AG08395 (cell line): ENCODE data around the gene FAM3B.

ENCODE experiments used
- DNase-seq: peaks from one replicate; pipeline ENCODE4 v3.0.0; 2012; ENCODE audit warnings: mixed read lengths, low spot score

FAM3B gene

DNA sequence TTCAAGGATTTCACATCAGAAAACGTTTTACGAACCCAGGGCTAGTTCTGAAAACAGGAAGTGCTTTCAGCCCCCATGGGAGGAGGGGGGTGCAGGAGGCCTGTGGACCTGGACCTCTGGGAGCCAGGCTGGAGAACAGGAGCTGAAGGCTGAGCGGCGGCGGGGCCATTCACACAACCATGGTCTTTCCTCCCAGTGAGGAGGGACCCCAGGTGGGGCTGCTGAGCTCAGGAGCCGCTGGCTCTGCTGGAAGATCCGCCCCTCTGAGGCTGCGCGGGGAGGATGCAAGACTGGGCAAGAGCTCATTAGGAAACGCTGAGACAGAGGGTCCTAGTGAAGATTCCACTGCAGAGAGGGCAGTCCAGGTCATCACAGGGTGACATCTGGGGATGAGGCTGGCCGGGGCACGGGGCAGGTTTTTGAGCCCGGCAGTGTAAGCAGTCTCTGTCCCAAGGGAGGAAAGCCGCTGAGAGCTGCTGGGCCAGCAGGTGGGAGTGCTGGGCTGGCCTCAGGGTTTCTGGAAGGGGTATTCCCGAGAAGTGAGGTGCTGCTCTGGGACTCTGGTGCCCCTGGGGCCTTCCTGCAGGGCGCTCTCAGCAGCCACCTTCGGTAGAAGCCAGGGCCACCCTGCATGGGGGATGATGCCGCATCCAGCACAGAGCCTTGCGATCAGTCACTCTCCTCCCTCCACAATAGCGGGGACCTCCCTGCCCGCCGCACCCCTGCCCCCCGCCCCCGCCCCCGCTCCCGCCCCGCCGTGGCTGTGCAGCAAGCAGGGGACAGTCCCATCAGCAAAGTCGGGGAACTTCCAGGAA is 52.7 kb downstream of the FAM3B start:
- no peak for DNase-seq

DNA sequence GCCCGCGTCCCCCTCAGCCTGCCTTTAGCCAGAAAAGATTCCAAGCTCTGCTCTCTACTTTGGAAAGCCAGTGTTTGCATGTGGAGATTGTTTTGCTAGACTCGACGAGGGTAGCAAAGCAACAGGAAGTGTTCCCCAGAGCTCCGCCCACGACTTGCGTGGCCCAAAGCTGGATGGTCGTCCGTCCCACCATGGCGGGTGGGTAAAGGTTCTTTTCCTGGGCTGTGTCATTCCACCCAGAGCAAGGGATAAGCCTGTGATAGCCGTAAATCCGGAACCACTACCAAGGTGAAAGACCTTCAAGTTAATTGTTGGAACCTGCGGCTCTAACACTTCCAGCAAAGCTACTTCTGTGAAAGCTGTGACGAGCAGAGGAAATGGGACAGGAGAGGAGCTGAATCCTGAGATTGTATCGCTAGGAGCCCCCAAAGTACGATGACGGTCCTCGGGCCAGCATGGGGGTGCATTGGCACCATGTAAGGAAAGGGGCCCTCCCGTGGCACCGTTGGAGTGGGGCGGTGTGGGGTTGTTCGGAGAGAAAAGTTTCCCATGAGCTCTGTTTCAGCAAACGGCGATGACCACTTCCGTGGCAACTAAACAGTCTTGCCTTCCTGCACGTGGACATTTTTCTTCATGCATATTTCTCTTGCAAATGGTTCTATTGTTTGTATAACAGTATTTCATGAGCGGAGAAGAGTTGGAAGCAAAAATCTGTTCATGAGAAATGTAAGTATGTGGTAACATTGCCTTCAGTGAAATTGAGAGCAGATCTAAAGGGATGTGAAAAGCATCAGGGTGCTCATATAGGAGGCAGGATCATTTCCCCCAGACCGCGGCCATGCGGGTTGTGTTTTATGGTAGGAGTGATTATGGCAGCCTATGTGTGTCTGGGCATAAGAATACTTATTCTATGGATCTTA is 53.6 kb downstream of the FAM3B start:
- DNase-seq = no peak

DNA sequence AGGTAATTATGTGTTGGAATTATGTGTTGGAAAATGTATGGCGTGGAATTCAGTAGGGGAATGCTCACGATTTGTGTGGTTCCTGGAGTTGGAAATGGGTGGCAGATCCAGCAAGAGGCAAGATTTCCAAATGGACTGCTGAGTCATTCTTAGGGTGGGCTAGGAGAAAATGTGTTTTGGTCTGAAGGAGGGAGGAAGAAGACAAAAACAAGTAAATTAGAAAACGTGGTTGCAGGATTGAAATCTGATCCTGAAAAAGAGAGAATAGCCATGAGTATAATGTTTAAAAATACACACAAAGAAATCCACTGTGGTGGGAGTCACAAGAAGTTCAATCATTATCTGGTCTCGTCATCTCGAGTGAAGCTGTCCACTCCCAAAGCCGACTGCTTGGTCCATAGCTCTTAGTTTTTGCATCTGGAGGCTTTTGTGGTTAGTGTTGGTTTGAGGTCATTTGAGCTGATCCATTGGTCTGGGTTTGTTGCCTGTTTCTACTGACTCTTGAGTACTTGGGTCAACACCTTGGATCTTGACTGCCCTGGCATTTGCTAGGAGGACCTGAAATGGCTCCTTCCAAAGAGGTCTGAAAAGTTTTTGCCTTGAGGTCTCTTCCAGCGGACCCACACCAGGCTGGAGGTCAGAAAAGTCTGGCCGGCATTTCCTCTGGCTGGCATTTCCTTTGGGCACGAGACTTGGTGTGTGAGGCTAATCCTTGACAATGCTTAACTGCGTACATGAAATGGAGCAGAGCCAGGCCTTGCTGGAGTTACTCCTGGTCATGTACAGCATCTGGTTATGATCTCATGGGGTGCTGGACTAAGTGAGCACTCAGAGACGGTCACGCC is 54.5 kb downstream of the FAM3B start:
- DNase-seq = peak; percentile 43

DNA sequence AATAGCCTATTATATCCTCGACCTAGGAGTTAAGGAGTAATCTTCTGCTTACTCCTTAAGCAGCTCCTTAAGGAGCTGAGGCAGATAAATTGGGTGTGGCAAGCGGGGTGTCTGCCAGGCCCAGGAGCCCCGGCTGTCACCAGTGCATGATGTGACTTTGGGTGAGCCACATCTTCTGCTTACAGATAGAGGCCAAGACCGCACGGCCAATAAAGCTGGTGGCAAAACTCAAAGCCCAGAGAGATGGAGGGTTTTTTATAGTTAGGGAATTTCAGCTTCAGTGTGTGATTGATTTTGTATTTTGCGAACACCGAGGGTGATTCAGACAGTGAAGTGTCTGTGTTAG is 55.1 kb downstream of the FAM3B start:
- DNase-seq = no peak

DNA sequence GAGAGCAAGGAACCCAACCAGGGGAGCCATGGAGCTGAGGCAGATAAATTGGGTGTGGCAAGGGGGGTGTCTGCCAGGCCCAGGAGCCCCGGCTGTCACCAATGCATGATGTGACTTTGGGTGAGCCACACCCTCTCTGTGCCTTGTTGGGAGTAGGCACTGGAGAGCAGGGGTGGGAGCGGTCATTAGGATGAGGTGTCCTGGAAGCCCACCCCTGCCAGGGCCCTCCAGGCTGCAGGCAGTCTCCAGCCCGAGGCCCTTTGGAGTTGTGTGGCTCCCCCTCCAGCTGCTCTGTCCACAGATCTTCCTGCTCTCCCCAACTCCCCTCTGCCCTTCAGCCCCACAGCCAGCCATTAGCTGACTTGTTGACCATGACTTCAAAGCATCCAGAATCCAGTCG is 56.7 kb downstream of the FAM3B start:
- DNase-seq = no peak

DNA sequence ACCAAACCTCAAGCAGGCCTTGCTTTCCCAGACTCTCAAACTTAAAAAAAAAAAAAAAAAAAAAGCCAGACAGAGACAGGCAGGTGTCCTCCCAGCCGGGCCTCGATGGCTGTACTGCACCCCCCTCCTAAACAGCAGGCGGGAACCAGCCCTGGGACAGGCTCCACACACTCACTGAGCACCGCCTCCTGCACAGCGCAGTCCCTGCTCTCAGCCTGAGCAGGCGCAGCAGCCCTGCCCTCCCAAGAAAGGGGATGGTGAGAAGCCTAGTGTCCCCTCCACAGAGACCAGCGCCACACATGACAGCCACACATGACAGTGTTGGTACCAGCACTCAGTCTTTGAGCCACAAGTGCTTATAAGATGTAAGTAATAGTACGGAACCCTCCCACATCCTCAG is 57.2 kb downstream of the FAM3B start:
- no peak for DNase-seq

DNA sequence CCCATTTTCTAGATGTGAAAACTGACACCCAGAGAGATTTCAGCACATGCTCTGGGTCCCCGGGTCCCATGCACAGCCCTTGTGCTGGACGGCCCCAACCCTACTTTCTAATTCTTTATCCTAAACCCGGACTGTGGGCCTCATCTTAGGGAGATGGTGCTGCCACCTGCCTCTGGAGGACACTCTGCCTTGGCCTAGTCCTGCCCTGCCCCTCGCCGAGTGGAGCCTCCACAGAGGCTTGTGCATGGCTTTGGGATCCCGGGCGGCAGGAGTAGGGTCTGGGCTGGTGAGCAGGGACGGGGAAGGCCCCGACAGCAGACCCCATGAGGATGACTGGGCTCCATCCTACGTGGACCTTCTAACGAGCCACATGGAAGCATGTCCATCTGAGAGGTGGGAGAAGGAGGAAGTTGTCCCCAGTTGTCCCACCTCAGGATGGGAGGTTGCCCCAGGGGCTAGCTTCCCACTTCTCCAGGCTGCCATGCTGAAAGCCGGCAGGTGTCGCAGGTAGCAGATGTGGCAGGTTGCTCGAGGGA is 57.6 kb downstream of the FAM3B start:
- no peak for DNase-seq

DNA sequence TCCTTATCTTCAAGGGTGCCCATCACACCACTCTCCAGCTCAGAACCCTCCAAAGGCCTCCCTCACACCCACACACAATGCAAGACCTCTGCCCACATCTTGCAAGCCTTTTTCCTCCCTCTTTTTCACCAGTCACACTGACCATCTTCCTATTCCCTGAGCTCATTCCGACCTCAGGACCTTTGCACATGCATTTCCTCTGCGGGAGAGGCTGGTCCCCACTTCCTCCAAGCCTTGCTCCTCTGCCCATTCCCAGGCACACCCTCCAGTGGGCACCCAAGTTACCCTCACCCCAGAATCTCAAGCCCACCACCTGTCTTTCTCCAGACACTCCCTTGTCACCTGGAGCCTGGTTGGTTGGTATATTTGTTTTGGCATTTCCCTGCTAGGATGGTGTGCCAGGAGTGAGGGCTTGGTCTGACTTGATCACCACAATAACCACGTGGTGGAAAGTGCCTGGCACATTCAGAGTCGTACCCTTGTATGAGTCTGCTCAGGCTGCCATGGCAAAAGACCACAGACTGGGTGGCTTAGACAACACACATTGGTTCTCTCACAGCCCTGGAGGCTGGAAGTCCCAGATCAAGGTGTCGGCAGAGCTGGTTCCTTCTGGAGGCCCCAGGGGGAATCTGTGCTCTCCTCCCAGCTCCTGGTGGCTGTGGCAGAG is 58.4 kb downstream of the FAM3B start:
- DNase-seq = no peak

DNA sequence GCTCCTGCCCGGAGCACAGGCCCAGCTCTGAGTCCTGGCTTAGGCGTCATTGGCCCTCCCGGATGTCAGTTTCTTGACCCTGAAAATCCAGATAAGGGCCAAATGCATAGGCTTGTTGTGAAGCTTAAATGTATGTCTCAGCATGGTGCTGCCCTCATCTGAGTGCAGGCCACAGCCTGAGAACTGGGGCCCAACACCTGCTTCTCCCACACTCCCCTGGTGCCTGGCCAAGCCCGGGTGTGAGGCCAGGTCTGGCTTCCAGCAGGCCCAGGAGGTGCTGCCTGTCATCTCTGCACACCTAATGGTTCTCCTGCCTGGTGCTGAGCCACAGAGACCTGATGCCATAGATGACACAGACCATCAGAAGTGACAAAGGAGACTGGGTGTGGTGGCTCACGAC is 59.3 kb downstream of the FAM3B start:
- no peak for DNase-seq

DNA sequence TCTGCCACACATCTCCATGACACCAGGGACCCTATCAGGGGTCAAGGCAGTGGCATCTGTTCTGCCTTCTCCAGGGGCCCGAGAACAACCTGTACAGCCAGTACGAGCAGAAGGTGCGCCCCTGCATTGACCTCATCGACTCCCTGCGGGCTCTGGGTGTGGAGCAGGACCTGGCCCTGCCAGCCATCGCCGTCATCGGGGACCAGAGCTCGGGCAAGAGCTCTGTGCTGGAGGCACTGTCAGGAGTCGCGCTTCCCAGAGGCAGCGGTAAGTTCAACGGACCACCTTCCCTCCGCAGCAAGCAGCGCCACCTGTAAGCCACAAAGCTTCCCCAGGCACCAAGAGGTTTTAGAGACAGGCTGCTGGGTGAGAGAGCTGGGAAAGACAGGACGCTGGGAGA is 61.1 kb downstream of the FAM3B start:
- DNase-seq = no peak

DNA sequence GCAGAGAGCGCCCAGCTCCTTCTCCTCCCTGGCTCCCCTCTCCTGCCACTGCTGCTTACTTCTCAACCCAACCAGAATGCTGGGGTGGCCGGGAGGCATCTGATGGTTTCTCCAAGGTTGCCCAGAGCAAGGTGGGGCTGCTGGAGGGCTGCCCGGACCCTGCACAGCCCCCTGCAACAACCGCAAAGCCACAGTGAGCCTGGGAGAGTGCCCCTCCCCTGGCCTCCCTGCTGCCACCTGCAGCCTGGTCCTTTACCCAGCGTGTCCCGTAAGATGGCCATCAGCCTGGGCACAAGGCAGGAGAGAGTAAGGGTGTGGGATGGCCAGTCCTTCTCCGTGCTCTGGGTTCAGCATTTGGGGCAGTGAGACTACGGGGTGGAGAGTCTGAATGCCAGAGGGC is 62.2 kb downstream of the FAM3B start:
- no peak for DNase-seq

DNA sequence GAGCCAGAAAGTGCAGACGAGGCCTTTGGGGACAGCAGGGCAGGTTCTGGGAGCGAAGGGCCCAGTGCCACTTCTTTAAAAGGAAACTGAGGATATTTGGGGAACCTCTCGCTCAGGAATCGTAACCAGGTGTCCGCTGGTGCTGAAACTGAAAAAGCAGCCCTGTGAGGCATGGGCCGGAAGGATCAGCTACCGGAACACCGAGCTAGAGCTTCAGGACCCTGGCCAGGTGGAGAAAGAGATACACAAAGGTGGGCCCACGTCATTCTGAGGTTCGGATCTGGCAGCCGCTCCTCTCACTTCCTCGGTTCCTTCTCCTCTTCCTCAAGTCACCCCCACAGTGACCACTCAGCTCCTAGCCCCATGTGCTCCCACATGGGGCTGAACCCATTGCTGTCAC is 63.3 kb downstream of the FAM3B start:
- no peak for DNase-seq

DNA sequence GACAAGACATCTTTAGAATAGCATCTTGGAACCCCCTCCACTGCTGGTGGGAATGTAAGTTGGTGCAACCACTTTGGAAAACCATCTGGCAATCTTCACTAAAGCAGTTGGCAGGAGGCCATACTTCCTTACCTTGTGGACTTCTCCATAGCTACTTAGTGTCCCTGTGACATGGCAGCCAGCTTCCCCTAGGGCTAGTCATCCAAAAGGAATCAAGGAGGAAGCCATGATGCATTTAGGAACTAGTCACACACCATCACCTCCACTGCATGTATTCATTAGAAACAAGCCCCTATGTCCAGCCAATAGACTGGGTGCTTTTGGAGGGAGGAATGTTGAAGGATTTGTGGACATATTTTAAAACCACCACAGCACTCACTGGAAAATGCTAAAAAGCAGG is 65.1 kb downstream of the FAM3B start:
- no peak for DNase-seq

DNA sequence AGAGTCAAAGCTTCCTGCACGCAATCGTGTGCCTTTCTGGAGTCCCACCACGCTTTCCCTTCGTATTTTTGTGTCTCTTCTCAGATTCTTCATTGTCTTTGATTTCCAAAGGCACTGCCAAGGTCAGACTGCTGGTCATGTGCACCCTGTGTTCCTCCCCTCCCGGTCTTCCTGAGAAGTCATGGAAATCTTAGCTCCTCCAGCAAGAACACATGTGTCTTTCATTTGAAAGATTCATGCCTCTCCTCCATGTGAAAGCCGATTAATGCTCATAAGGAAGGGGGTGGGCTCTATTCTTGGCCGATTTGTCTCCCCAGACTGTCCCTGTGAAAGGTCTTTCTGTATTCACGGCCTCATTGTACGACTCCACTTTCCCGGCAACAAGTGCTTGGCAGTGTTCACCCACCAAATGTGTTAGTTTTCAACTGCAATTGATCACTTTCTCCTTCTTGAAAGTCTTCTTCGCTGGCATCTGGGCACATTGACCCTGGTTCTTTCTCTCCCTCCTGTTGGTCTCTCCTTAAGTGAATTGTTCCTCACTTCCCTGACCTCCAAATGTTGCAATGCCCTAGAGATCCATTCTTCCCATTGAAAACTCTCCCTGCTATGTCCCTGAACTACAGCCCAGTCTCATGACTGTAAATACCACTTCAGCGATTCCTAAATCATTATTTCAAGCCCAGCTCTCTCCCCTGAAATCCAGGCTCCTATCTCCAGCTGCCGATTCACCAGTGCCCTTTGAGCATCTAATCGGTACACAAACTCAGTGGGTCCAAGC is 70.6 kb downstream of the FAM3B start:
- DNase-seq = no peak

DNA sequence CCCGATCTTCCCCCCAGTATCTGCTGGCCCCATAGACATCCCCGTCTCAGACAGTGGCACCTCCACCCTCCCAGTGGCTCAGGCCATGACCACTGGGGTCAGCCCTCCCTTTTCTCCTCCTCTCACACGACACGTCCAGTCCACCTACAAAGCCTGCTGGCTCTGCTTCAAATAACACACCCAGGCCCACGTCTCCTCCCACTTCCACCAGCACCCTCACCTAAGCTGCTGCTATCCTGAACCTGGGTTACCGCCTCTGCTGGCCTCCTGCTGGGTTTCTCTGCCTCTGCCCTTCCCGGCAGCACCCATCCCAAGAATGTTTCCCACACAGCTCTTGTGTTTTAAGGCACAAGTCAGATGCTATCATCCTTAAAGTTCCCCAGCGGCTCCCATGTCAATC is 71.2 kb downstream of the FAM3B start:
- DNase-seq = no peak

DNA sequence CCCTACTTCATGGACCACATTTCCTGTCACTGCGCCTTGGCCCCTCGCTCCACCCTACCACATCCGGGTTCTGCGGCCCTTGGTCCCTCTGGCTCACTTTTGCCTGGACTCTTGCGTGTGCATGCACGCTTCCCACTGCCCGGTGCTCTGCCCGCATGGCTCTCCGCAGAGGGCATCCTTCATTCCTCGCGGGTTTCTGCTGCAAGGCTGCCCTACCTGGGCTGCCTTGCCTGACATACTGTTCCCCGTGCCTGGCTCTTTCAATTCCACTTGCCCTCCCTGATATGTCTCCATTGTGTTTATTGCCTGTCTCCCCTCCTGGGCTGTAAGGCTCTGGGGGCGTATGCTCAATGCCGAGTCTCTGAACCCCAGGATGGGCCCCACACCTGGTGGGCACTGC is 71.7 kb downstream of the FAM3B start:
- no peak for DNase-seq

DNA sequence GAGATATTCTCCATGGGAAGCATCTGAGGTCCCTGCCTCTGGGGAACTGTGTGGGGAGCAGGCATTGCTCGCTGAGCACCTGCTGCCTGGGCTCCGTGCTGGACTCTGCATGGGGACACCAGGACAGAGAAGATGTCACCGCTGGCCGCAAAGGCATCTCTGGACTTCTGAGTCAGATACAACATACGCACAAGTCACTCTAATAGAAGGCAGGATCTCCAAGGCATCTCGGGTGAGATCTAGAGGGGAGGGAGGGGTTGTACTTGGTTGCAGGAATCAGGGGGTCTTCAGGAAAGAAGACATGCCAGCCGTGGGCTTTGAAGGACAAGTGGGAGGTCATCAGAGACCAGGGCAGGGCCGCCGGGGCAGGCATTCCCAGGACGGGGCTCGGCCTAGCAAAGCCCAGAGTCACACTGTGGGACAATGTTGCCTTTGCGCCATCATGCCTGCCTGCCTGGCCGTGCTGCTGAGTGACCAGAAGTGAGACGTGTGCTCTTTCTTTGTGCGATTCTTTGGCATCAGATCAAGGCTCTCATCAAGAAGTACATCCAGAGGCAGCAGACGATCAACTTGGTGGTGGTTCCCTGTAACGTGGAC is 73.5 kb downstream of the FAM3B start:
- no peak for DNase-seq

DNA sequence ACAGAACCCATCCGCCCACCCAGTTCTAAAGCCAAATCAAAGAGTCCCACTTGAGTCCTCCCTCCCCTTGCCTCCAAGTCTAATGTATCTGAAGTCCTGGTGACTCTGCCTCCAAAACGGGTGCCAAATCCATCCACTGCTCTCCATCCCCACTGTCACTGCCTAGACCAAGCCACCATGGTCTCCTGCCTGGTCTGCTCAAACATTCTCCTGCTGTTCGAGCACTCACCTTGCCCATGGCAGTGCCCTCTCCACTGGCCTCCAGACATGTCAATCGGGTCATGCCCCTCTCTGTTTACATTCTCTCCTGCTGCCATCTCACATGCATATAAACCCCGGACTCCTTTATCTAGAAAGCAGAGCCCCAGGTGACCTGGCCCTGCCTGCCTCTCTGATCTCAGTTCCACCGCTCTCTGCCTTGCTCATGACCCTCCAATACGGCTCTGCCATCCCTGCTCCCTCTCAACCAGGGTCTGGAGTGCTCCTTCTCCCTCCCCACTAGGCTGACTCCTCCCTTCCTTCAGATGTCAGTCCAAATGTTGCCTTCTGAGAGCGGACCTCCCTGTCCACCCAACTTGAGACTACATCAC is 77.4 kb downstream of the FAM3B start:
- DNase-seq = no peak

DNA sequence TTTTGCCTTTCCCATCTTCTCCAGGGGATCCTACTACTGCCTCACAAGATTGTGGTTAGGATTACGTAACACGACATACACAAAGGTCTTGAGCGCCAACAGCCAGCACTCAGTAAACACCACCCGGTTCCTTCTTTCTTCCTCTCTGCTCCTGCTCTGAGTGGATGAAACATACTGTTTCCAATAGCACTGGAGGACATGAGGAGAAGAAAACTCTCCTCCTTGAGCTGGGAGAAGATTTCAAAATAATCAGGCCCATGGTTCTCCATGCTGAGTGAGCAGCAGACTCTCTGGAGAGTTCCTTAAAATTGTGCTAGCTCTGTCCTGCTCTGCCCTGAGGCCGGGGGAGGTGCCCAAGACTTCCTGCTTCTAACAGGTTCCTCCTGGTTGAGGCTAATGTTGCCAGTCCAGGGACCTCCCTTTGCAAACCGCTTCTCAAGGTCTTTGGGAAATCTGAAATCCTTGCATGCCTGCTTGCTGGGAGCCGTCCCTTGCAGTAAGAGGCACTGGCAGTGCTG is 80.0 kb downstream of the FAM3B start:
- no peak for DNase-seq

DNA sequence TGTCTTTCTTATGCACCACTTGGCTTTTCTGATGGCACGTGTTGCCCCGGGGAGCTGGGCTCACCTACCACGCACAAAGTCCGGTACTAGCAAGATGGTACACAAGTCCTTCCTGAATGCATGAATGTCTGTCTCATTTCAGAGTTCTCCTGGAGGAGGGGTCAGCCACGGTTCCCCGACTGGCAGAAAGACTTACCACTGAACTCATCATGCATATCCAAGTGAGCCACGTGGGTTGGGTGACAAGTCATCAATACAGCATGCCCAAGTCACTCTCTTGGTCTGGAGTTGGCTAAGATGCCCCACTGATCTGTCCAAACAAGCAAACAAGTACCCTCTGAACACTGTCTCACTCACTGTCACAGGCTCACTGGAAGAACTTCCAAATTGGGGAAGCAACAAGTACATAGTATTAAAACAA is 80.9 kb downstream of the FAM3B start:
- no peak for DNase-seq
